GM23338 (cell line): ENCODE measurements around the gene FFAR3. TPM values are rescaled to one million over a fixed set of nuclear protein-coding genes. Genes with fewer than 3 reads are reported as not detected.

Experiments used
- ATAC-seq: fragments of 200-7000 bp; cut with Tn5 transposase; 3 replicates; pipeline ENCODE4 v1.9.1; 2020
- DNase-seq: peaks from one replicate; pipeline ENCODE4 v3.0.0-alpha.2; 2015; ENCODE audit warnings: low spot score
- H2AFZ ChIP-seq: fragments of 200-600 bp; sonication (generic); 2 replicates; pipeline ENCODE4 v1.8.0; 2016; ENCODE audit warnings: antibody characterized with exemption, mild to moderate bottlenecking, moderate library complexity
- H3F3A ChIP-seq: fragments of 200-600 bp; sonication (generic); replicated peaks from 2 replicates; pipeline ENCODE4 v1.8.0; 2017; ENCODE audit warnings: antibody characterized with exemption, mixed run types, low read depth
- H3K27ac ChIP-seq: fragments of 200-600 bp; sonication (generic); 2 replicates; pipeline ENCODE4 v1.6.1; 2016; ENCODE audit warnings: low read depth
- H3K27me3 ChIP-seq: fragments of 200-600 bp; sonication (generic); 2 replicates; pipeline ENCODE4 v1.8.0; 2016; ENCODE audit warnings: mild to moderate bottlenecking, mixed run types, moderate library complexity; ENCODE audit not compliant: insufficient read depth
- H3K36me3 ChIP-seq: fragments of 200-600 bp; sonication (generic); 2 replicates; pipeline ENCODE4 v1.8.0; 2016; ENCODE audit warnings: mild to moderate bottlenecking; ENCODE audit not compliant: insufficient read depth
- H3K4me1 ChIP-seq: fragments of 200-600 bp; sonication (generic); 2 replicates; pipeline ENCODE4 v1.8.0; 2016; ENCODE audit warnings: mild to moderate bottlenecking, moderate library complexity; ENCODE audit not compliant: insufficient read depth
- H3K4me2 ChIP-seq: fragments of 200-600 bp; sonication (generic); 2 replicates; pipeline ENCODE4 v1.7.1; 2017; ENCODE audit warnings: mixed run types
- H3K4me3 ChIP-seq: fragments of 200-600 bp; sonication (generic); 2 replicates; pipeline ENCODE4 v1.6.1; 2016; ENCODE audit warnings: mixed run types
- H3K79me2 ChIP-seq: fragments of 200-600 bp; sonication (generic); replicated peaks from 2 replicates; pipeline ENCODE4 v1.8.0; 2017; ENCODE audit warnings: mild to moderate bottlenecking; ENCODE audit not compliant: insufficient read depth
- H3K9me2 ChIP-seq: fragments of 200-600 bp; sonication (generic); 2 replicates; pipeline ENCODE4 v1.8.0; 2017; ENCODE audit not compliant: insufficient read depth
- H4K20me1 ChIP-seq: fragments of 200-600 bp; sonication (generic); replicated peaks from 2 replicates; pipeline ENCODE4 v1.8.0; 2017; ENCODE audit warnings: mild to moderate bottlenecking; ENCODE audit not compliant: insufficient read depth
- H3K27ac Mint-ChIP-seq: 2 replicates; pipeline ENCODE4 v1.8.0; 2020; ENCODE audit warnings: inconsistent platforms, mild to moderate bottlenecking, moderate library complexity, mixed read lengths
- H3K27me3 Mint-ChIP-seq: 3 replicates; pipeline ENCODE4 v1.8.0; 2022; ENCODE audit warnings: low read depth, mild to moderate bottlenecking, moderate library complexity, mixed read lengths, inconsistent platforms; ENCODE audit not compliant: insufficient read depth, poor library complexity
- H3K36me3 Mint-ChIP-seq: 3 replicates; pipeline ENCODE4 v1.8.0; 2021; ENCODE audit warnings: low read depth, mild to moderate bottlenecking, inconsistent platforms, moderate library complexity, mixed read lengths
- H3K4me1 Mint-ChIP-seq: 3 replicates; pipeline ENCODE4 v1.8.0; 2020; ENCODE audit warnings: mild to moderate bottlenecking, inconsistent platforms, mixed read lengths
- H3K4me3 Mint-ChIP-seq: 3 replicates; pipeline ENCODE4 v1.8.0; 2021; ENCODE audit warnings: moderate library complexity, mild to moderate bottlenecking, inconsistent platforms, mixed read lengths
- H3K9me3 Mint-ChIP-seq: 3 replicates; pipeline ENCODE4 v1.8.0; 2020; ENCODE audit warnings: moderate library complexity, mild to moderate bottlenecking, inconsistent platforms, mixed read lengths
- EZH2 ChIP-seq: fragments of 200-600 bp; sonication (generic); IDR thresholded peaks from one replicate; pipeline ENCODE4 v1.8.0; 2017; ENCODE audit warnings: antibody characterized with exemption, mild to moderate bottlenecking, low read depth; ENCODE audit not compliant: unreplicated experiment
- JUNB ChIP-seq: IDR thresholded peaks from one replicate; pipeline ENCODE4 v1.6.1; 2016; ENCODE audit warnings: antibody characterized with exemption; ENCODE audit not compliant: unreplicated experiment
- NANOG ChIP-seq: IDR thresholded peaks from 2 replicates; pipeline ENCODE4 v1.6.1; 2016; ENCODE audit warnings: antibody characterized with exemption, borderline replicate concordance
- POLR2AphosphoS5 ChIP-seq: IDR thresholded peaks from 2 replicates; pipeline ENCODE4 v1.6.1; 2016; ENCODE audit warnings: antibody characterized with exemption, low read depth
- STAT1 ChIP-seq: IDR thresholded peaks from one replicate; pipeline ENCODE4 v1.6.1; 2016; ENCODE audit warnings: antibody characterized with exemption; ENCODE audit not compliant: unreplicated experiment
- ZNF114 ChIP-seq: fragments of 250-450 bp; sonication (Bioruptor Pico); IDR thresholded peaks from 2 replicates; pipeline ENCODE4 v1.5.0; 2020; ENCODE audit warnings: mild to moderate bottlenecking, moderate library complexity
- ZNF331 ChIP-seq: fragments of 250-450 bp; sonication (Bioruptor Pico); IDR thresholded peaks from 2 replicates; pipeline ENCODE4 v1.5.0; 2020; ENCODE audit warnings: low read depth, mild to moderate bottlenecking, moderate library complexity
- polyA plus RNA-seq: library from polyadenylated mRNA; unstranded; fragments of >200 nt; fragmentation: Nextera tagmentation; extraction: Ambion mirVana; gene quantifications from 2 replicates; pipeline ENCODE4 v1.2.1, GENCODE V29; 2016
- total RNA-seq: library from RNA; depleted of rRNA; stranded (reverse); fragments of >200 nt; shearing (Covaris generic); gene quantifications from 2 replicates; pipeline ENCODE4 v1.2.3, GENCODE V29; 2014
- TF ChIP-seq, protein P1 (sequence below), 2 experiments: fragments of 200-600 bp in 1 of 2; sonication (generic) in 1 of 2; conservative IDR thresholded peaks; 2 replicates each; pipeline versions ENCODE4 v1.5.1 to v1.6.1; 2016 to 2017; ENCODE audit warnings: antibody characterized with exemption in 2 of 2, low read depth in 2 of 2, mild to moderate bottlenecking in 2 of 2, moderate library complexity in 1 of 2
- TF ChIP-seq, protein P2 (sequence below): fragments of 250-450 bp; sonication (Bioruptor Pico); IDR thresholded peaks from 2 replicates; pipeline ENCODE4 v1.5.0; 2020; ENCODE audit warnings: mild to moderate bottlenecking, moderate library complexity
- TF ChIP-seq, protein P3 (sequence below): IDR thresholded peaks from 2 replicates; pipeline ENCODE4 v1.6.1; 2016; ENCODE audit warnings: antibody characterized with exemption

Gene FFAR3
- total and polyA plus RNA-seq, 2 experiments from 2014 or later = 0.35 TPM; not detected in 1

DNA sequence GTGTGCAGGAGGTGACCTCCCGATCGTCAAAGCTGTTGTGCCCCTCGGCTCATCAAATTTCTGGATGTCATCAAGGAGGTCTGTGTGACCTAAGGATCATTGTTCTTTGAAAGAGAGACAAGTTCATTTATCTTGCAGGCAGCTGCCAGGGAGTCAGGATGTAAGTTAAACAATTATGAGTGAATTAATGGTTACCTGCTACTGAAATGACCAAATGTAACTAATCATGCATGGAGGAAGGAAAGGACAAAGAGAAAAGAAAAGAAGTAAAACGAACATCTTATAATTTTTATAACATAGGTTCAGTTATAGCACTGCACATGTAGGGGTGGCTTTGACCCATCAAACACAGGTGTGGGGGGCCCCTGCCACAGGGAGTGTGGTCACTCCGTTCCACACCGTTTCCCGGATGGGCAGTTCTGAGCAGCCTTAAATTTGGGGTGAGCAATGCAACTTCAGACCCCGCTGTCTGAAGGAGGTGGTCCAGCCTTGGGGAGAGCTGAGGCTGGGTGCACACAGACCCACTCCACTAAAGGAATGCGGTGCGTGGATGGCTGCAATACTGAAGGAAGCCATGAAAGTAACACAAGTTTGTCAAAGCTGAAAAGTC is 24.0 kb upstream of the FFAR3 start (continued):
- TF ChIP-seq, protein P1, sequence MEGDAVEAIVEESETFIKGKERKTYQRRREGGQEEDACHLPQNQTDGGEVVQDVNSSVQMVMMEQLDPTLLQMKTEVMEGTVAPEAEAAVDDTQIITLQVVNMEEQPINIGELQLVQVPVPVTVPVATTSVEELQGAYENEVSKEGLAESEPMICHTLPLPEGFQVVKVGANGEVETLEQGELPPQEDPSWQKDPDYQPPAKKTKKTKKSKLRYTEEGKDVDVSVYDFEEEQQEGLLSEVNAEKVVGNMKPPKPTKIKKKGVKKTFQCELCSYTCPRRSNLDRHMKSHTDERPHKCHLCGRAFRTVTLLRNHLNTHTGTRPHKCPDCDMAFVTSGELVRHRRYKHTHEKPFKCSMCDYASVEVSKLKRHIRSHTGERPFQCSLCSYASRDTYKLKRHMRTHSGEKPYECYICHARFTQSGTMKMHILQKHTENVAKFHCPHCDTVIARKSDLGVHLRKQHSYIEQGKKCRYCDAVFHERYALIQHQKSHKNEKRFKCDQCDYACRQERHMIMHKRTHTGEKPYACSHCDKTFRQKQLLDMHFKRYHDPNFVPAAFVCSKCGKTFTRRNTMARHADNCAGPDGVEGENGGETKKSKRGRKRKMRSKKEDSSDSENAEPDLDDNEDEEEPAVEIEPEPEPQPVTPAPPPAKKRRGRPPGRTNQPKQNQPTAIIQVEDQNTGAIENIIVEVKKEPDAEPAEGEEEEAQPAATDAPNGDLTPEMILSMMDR (conservative IDR thresholded peaks at IDR 0.05; ENCODE audit: low read depth in 2 of 2) = no peak
- TF ChIP-seq NANOG = no peak
- no peak for TF ChIP-seq JUNB

DNA sequence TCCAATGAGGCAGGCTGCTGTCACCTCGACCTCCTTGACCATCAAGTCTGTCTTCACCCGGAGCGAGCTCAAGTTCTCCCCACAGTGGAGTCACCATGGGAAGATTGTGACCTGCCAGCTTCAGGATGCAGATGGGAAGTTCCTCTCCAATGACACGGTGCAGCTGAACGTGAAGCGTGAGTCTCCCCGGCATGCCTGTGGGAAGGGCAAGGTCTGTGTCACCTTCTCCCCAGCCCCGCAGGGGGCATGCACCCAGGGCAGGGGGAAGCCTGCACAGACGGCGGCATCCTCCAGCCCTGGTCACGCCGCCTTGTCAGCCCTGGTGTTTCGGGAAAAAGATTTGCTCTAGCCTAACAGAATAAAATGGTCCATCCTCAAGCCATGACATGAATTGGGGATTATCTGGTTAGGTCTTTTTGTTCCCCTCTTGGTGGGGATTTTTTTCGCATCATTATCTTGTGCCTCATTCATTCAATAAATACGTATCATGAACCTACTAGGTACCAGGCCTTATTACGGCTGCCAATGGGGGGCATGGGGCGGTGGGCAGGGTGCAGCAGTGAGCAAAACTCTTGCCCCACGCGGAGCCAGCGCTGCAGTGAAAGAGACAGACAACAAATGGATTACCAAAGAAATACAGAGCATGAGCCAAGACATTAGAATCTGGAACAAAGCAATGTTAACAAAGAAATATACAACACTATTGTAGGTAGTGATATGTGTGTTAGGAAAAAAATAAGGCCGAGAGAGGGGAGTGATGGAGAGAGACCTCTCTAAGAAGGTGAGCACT is 21.9 kb upstream of the FFAR3 start:
- H3K36me3 ChIP-seq = no peaks in the 10 kb centered on the region
- ATAC-seq (no peak), DNase-seq (no peak)
- H3K4me1 ChIP-seq = no peaks in the 10 kb centered on the region
- H3K27ac ChIP-seq = no peak overlapping the region
- Mint-ChIP-seq H3K4me1 (no peaks in the 10 kb centered on the region), H3K9me3 (no peaks in the 10 kb centered on the region), H3K36me3 (no peaks in the 10 kb centered on the region), H3K27me3 (peaks cover 5% of the 10 kb centered on the region), H3K4me3 (no peak overlapping the region), H3K27ac (no peak overlapping the region; the same call in 1 of the 2 replicates)
- H4K20me1 ChIP-seq = no peaks in the 10 kb centered on the region
- no peaks in the 10 kb centered on the region for H3F3A ChIP-seq
- H3K4me3 ChIP-seq = no peak overlapping the region
- H3K4me2 ChIP-seq = no peak overlapping the region
- H3K9me2 ChIP-seq = no peaks in the 10 kb centered on the region
- no peak overlapping the region for H2AFZ ChIP-seq
- H3K79me2 ChIP-seq = no peaks in the 10 kb centered on the region
- no peaks in the 10 kb centered on the region for H3K27me3 ChIP-seq
- no peak for TF ChIP-seq STAT1
- TF ChIP-seq, protein P2, sequence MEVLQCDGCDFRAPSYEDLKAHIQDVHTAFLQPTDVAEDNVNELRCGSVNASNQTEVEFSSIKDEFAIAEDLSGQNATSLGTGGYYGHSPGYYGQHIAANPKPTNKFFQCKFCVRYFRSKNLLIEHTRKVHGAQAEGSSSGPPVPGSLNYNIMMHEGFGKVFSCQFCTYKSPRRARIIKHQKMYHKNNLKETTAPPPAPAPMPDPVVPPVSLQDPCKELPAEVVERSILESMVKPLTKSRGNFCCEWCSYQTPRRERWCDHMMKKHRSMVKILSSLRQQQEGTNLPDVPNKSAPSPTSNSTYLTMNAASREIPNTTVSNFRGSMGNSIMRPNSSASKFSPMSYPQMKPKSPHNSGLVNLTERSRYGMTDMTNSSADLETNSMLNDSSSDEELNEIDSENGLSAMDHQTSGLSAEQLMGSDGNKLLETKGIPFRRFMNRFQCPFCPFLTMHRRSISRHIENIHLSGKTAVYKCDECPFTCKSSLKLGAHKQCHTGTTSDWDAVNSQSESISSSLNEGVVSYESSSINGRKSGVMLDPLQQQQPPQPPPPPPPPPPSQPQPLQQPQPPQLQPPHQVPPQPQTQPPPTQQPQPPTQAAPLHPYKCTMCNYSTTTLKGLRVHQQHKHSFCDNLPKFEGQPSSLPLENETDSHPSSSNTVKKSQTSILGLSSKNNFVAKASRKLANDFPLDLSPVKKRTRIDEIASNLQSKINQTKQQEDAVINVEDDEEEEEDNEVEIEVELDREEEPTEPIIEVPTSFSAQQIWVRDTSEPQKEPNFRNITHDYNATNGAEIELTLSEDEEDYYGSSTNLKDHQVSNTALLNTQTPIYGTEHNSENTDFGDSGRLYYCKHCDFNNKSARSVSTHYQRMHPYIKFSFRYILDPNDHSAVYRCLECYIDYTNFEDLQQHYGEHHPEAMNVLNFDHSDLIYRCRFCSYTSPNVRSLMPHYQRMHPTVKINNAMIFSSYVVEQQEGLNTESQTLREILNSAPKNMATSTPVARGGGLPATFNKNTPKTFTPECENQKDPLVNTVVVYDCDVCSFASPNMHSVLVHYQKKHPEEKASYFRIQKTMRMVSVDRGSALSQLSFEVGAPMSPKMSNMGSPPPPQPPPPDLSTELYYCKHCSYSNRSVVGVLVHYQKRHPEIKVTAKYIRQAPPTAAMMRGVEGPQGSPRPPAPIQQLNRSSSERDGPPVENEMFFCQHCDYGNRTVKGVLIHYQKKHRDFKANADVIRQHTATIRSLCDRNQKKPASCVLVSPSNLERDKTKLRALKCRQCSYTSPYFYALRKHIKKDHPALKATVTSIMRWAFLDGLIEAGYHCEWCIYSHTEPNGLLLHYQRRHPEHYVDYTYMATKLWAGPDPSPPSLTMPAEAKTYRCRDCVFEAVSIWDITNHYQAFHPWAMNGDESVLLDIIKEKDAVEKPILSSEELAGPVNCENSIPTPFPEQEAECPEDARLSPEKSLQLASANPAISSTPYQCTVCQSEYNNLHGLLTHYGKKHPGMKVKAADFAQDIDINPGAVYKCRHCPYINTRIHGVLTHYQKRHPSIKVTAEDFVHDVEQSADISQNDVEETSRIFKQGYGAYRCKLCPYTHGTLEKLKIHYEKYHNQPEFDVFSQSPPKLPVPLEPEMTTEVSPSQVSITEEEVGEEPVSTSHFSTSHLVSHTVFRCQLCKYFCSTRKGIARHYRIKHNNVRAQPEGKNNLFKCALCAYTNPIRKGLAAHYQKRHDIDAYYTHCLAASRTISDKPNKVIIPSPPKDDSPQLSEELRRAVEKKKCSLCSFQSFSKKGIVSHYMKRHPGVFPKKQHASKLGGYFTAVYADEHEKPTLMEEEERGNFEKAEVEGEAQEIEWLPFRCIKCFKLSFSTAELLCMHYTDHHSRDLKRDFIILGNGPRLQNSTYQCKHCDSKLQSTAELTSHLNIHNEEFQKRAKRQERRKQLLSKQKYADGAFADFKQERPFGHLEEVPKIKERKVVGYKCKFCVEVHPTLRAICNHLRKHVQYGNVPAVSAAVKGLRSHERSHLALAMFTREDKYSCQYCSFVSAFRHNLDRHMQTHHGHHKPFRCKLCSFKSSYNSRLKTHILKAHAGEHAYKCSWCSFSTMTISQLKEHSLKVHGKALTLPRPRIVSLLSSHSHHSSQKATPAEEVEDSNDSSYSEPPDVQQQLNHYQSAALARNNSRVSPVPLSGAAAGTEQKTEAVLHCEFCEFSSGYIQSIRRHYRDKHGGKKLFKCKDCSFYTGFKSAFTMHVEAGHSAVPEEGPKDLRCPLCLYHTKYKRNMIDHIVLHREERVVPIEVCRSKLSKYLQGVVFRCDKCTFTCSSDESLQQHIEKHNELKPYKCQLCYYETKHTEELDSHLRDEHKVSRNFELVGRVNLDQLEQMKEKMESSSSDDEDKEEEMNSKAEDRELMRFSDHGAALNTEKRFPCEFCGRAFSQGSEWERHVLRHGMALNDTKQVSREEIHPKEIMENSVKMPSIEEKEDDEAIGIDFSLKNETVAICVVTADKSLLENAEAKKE (CRISPR knock-in tag) = no peak
- TF ChIP-seq NANOG = no peak
- TF ChIP-seq, protein P1 (conservative IDR thresholded peaks at IDR 0.05; ENCODE audit: low read depth in 2 of 2) = no peak
- no peak for TF ChIP-seq ZNF331 (CRISPR knock-in tag)
- TF ChIP-seq, protein P3, sequence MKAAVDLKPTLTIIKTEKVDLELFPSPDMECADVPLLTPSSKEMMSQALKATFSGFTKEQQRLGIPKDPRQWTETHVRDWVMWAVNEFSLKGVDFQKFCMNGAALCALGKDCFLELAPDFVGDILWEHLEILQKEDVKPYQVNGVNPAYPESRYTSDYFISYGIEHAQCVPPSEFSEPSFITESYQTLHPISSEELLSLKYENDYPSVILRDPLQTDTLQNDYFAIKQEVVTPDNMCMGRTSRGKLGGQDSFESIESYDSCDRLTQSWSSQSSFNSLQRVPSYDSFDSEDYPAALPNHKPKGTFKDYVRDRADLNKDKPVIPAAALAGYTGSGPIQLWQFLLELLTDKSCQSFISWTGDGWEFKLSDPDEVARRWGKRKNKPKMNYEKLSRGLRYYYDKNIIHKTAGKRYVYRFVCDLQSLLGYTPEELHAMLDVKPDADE = no peak
- no peak for TF ChIP-seq JUNB
- no peak for TF ChIP-seq POLR2AphosphoS5
- TF ChIP-seq ZNF114 = no peak
- no peak for TF ChIP-seq EZH2
